NOMO-1 treated with dmso at 0.1 percent for 144 hours (cell line): Measurements from ENCODE around the gene CISTR.
A peak's percentile ranks its signal among the peaks of the same experiment; 100 is the strongest.
"Not testable (repeated sequence)": the region's sequence is repeated elsewhere in the genome, so short reads cannot be mapped to it uniquely, and the experiment has no call there.

ENCODE experiments used
- DNase-seq: peaks from one replicate; lab custom pipeline; 2025; ENCODE audit not compliant: unreplicated experiment; lab: John Stamatoyannopoulos, UW

CISTR gene

GRCh38 chr12:53751336-53752191 is at the start of gene CISTR:
Gene CISTR, minus strand, starts transcription at chr12:53751979.
- no peak for DNase-seq

- peak; percentile 25 for DNase-seq
Observed at GRCh38 chr12:53798575-53798974, 46.8 kb upstream of the CISTR start.

GRCh38 chr12:53795927-53796326 is 44.1 kb upstream of the CISTR start:
- no peak for DNase-seq

GRCh38 chr12:53793221-53793620 is 41.4 kb upstream of the CISTR start:
- no peak for DNase-seq

- DNase-seq, result no peak
Observed at GRCh38 chr12:53791735-53792326, 40.1 kb upstream of the CISTR start.

GRCh38 chr12:53789570-53789969 is 37.8 kb upstream of the CISTR start:
- DNase-seq, result no peak

GRCh38 chr12:53788892-53789291 is 37.1 kb upstream of the CISTR start:
- no peak for DNase-seq

GRCh38 chr12:53786411-53786810 is 34.6 kb upstream of the CISTR start:
- DNase-seq, result no peak

- DNase-seq, result no peak
Observed at GRCh38 chr12:53785161-53785560, 33.4 kb upstream of the CISTR start.

- DNase-seq, result no peak
Observed at GRCh38 chr12:53782093-53782703, 30.4 kb upstream of the CISTR start.

- no peak for DNase-seq
Observed at GRCh38 chr12:53781228-53781801, 29.5 kb upstream of the CISTR start.

- no peak for DNase-seq
Observed at GRCh38 chr12:53780323-53780722, 28.5 kb upstream of the CISTR start.

GRCh38 chr12:53779679-53780078 is 27.9 kb upstream of the CISTR start:
- DNase-seq, result not testable (repeated sequence)

- DNase-seq, result no peak
Observed at GRCh38 chr12:53777936-53778644, 26.3 kb upstream of the CISTR start.

GRCh38 chr12:53777412-53777811 is 25.6 kb upstream of the CISTR start:
- DNase-seq, result no peak

GRCh38 chr12:53776872-53777271 is 25.1 kb upstream of the CISTR start:
- DNase-seq, result no peak

- no peak for DNase-seq
Observed at GRCh38 chr12:53775478-53776145, 23.8 kb upstream of the CISTR start.

GRCh38 chr12:53770281-53770680 is 18.5 kb upstream of the CISTR start:
- no peak for DNase-seq

- DNase-seq, result no peak
Observed at GRCh38 chr12:53768976-53769375, 17.2 kb upstream of the CISTR start.

GRCh38 chr12:53766881-53767280 is 15.1 kb upstream of the CISTR start:
- DNase-seq, result no peak

- no peak for DNase-seq
Observed at GRCh38 chr12:53765891-53766290, 14.1 kb upstream of the CISTR start.
